ENCODE measurements around the gene C4BPB. TPM values are rescaled to one million over a fixed set of nuclear protein-coding genes. Genes with fewer than 3 reads are reported as not detected.

The C4BPB gene
- total RNA-seq, 1 donor, result not detected

DNA sequence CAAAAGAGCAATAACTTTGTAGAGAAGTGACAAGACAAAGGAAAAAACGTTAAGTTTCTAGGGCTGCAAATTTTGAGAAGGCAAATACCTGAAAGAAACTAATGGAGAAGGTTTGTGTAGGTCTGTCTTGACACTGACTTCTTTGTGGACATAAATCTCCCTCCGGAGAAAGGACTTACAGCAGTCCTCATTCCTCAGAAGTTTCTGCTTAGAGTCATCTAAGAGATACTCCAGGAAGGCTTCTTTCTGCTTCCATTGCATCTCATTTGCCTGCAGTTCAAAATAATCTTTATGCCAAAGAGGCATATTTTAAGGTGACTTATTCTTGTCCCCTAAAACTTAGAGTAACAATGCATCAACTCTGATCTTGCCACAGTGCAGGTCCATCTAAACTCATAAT, 4.4 kb upstream of the C4BPB start:
- peak; percentile 10 for DNase-seq (ENCODE audit: low read depth)
- TF ChIP-seq, protein P1, sequence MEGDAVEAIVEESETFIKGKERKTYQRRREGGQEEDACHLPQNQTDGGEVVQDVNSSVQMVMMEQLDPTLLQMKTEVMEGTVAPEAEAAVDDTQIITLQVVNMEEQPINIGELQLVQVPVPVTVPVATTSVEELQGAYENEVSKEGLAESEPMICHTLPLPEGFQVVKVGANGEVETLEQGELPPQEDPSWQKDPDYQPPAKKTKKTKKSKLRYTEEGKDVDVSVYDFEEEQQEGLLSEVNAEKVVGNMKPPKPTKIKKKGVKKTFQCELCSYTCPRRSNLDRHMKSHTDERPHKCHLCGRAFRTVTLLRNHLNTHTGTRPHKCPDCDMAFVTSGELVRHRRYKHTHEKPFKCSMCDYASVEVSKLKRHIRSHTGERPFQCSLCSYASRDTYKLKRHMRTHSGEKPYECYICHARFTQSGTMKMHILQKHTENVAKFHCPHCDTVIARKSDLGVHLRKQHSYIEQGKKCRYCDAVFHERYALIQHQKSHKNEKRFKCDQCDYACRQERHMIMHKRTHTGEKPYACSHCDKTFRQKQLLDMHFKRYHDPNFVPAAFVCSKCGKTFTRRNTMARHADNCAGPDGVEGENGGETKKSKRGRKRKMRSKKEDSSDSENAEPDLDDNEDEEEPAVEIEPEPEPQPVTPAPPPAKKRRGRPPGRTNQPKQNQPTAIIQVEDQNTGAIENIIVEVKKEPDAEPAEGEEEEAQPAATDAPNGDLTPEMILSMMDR (IDR thresholded peaks at IDR 0.05; ENCODE audit: insufficient read depth, low read depth, low read length), result no peak
- no peak overlapping the region for H3K4me3 ChIP-seq (ENCODE audit: low read depth, low read length)

DNA sequence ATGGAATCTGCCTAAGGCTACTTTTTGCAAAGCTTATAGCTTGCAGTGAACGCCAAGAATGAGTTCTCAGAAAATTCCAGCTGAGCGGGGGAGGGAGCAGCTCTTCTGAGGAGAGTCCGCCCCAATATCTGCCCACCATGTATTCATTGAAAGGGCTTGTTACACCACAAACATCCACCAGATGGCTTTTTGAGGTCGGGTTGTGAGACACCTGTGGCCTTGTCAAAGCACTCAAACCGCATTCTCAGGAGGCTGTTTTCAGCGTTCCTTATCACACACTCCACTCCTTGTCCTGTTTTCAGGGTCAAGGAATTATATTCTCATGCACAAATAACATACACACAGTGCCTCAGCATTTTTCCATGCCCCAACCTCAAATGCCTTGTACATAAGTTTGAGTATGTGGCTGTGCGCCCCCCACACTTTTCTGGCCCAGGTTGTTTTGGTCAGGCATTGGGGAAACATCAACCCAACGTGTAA, 3.9 kb upstream of the C4BPB start:
- DNase-seq (ENCODE audit: low read depth), result peak; percentile 85
- no peak overlapping the region for H3K4me3 ChIP-seq (ENCODE audit: low read depth, low read length)
- TF ChIP-seq, protein P1 (IDR thresholded peaks at IDR 0.05; ENCODE audit: insufficient read depth, low read depth, low read length), result peak; percentile 64

DNA sequence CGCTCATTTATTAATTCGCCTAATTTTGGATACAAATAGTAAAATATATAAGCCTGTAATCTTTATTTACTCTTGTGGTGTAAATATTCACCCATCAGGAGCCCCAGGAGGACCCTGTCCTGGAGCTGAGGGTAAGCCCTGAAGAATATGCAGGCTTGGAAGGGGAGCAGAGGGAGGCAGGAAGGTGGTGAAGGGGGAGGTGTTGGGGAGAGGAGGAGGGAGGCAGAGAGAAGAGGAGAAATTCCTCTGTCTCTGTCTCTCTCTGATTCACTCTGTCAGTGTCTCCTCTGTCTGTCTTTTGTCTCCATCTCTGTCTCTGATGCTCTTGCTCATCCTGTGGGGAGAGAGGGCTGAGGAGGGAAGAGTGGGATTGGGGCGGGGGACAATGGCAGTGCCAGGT, 2.8 kb upstream of the C4BPB start:
- no peak for DNase-seq (ENCODE audit: low read depth)
- H3K4me3 ChIP-seq (ENCODE audit: low read depth, low read length), result no peak overlapping the region
- TF ChIP-seq, protein P1 (IDR thresholded peaks at IDR 0.05; ENCODE audit: insufficient read depth, low read depth, low read length), result no peak

DNA sequence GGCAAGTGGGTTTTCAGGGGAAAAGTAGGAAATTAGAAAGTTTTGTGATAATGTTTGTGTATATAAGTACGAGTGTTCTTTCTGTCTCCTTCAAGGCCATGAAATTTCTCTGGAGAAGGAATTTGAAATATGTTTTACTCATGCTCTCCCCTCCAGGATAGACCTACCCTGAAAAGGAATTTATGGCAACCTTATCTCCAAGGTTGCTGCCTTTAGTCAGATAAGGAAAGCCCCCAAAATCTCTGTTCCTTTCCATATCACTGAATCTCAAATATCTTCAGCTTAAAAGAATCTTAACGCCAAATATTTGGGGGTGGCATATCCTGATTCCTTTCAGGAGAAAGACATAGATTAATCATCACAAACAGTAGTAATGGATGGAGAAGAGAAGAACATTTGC, 499 bp upstream of the C4BPB start:
- H3K4me3 ChIP-seq (ENCODE audit: low read depth, low read length), result no peak overlapping the region
- DNase-seq (ENCODE audit: low read depth), result peak; percentile 55
- TF ChIP-seq, protein P1 (IDR thresholded peaks at IDR 0.05; ENCODE audit: insufficient read depth, low read depth, low read length), result no peak

DNA sequence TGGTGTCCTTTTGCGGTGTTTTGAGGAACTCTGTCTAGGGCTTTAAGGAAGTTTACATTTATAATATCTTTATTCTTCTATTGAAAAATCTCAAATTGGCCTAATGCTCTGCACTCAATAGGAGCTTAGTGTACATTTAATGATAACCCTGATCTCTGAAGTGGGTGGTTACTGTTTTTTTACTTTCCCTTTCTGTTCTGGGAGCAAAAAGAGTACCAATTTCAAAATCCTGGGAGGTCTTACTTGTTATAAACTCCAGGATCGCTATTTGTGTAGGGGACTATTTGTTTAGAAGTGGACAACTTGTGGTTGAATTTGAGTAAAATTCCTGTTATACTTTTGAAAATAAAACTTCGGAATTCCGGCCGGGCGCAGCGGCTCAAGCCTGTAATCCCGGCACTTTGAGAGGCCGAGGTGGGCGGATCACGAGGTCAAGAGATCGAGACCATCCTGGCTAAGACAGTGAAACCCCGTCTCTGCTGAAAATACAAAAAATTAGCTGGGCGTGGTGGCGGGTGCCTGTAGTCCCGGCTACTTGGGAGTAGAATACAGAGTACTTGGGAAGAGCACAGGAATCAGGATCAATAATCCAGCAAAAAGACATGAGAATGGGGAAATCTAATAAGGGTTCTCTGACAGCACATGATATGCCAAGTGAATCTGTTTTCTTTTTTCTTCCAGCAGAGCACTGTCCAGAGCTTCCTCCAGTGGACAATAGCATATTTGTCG, 1.1 kb downstream of the C4BPB start:
- H3K4me3 ChIP-seq (ENCODE audit: low read depth, low read length), result peak overlapping the region; percentile 41
- peak; percentile 57 for DNase-seq (ENCODE audit: low read depth)
- TF ChIP-seq, protein P1 (IDR thresholded peaks at IDR 0.05; ENCODE audit: insufficient read depth, low read depth, low read length), result no peak

DNA sequence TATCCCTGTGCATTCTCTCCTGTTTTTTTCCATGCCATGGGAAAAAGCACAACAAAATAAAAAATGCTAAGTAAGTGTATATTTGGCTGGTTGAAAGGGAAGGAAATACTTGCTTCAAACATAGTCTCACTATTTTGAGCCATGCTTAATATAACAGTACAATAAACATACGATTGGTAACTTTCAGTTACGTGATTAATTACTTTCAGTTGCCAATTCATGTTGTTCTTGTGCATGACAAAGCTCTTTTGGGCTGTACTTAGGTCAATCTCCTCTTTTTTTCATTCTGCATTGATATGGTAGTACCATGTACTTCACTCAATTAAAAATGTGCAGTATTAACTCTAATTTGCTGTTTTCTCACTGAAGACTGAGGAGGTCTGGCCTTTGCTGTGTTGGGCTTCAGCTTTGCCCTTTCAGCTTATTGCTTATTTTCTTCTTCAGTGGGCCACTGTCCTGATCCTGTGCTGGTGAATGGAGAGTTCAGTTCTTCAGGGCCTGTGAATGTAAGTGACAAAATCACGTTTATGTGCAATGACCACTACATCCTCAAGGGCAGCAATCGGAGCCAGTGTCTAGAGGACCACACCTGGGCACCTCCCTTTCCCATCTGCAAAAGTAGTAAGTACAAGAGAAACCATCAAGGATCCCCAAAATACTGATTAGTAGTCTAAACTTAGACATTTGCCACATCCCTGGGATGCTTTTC, 2.7 kb downstream of the C4BPB start:
- H3K4me3 ChIP-seq (ENCODE audit: low read depth, low read length), result no peak overlapping the region
- DNase-seq (ENCODE audit: low read depth), result no peak
- TF ChIP-seq, protein P1 (IDR thresholded peaks at IDR 0.05; ENCODE audit: insufficient read depth, low read depth, low read length), result no peak
